ENCODE data around the gene OR11A1. TPM values are rescaled to one million over a fixed set of nuclear protein-coding genes. Genes with fewer than 3 reads are reported as not detected.

OR11A1 gene
- total and polyA plus RNA-seq, 2 donors (not counting 3 experiments of a cell fraction or from before 2014, with no cell fraction given), result not detected

DNA sequence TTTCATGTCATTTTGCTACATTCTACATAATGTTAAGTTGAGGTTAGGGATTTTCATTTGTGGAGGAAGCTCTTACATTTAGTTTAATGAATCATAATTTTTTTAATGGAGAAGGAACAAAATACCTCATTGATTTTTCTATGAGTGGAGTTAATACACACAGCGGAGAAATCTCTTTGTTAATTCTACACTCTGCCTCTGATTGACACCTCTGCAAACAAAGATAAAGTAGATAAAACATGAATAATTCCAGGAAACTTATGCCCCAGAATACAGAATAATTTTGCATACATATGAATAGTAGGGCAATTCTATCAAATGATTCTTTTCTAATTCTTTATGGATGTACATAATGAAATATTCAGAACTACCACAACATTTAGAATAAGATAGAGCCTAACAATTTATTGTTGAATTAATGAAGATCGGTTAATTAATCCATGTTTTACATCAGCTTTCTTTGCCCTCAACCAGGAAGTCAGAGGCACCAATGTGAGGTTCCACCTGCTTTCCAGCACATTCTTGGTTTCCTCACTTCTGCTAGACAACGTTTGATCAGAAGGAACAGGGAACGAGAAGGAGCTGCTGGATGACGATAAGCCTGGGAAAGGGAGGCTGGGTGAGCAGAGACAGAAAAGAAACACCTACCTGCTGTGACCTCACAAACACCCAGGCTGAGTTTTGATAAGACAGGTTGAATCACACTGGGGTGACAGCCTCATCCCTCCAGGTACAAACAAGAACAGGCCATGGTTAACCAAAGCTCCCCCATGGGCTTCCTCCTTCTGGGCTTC is 4.3 kb upstream of the OR11A1 start:
- Histone ChIP-seq H3K27me3 (ENCODE audit: control insufficient read depth in 2 of 2, insufficient read depth in 2 of 2, low read length in 2 of 2) (no peaks in the 10 kb centered on the region), H3K27ac (ENCODE audit: insufficient read depth, low read depth, low read length) (no peak overlapping the region), H3K9me3 (replicated peaks; ENCODE audit: control insufficient read depth, insufficient read depth, low read length) (no peaks in the 10 kb centered on the region), H3K9me1 (replicated peaks; ENCODE audit: control insufficient read depth, extremely low read depth, insufficient read depth, low read length) (no peaks in the 10 kb centered on the region), H2AFZ (ENCODE audit: low read depth, low read length) (no peak overlapping the region), H3K4me1 (ENCODE audit: control insufficient read depth, extremely low read depth, insufficient read depth, low read length) (no peaks in the 10 kb centered on the region), H3K36me3 (ENCODE audit: control insufficient read depth in 2 of 2, extremely low read depth in 1 of 2, insufficient read depth in 2 of 2, low read length in 2 of 2) (no peaks in the 10 kb centered on the region), H3K4me2 (ENCODE audit: insufficient read depth, low read length) (no peak overlapping the region), H3K79me2 (ENCODE audit: control insufficient read depth, insufficient read depth, low read length) (no peaks in the 10 kb centered on the region), H3K4me3 (replicated peaks in 1 of 3; ENCODE audit: insufficient read depth in 1 of 3, low read depth in 1 of 3, low read length in 3 of 3) (no peak overlapping the region), H3K9ac (replicated peaks; ENCODE audit: extremely low read depth, insufficient read depth, low read length) (no peak overlapping the region), H4K20me1 (replicated peaks; ENCODE audit: control insufficient read depth, extremely low read depth, insufficient read depth, low read length) (no peaks in the 10 kb centered on the region)
- no TSS peak for BruUV-seq (replicated peaks)
- TF ChIP-seq, protein P1, sequence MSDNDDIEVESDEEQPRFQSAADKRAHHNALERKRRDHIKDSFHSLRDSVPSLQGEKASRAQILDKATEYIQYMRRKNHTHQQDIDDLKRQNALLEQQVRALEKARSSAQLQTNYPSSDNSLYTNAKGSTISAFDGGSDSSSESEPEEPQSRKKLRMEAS (IDR thresholded peaks at IDR 0.05; ENCODE audit: insufficient read depth, insufficient read length), result no peak
- intact Hi-C loops (cut with micrococcal nuclease) (no loop called here), dilution Hi-C loops (cut with MboI; ENCODE audit: extremely low pct_ligation_motif_present, low sequenced_read_pairs) (no loop called here)
- DNase-seq (ENCODE audit: low read depth, low spot score) (no peak), FAIRE-seq (no peak)
- CTCF ChIA-PET, result interaction anchor here (1.3 kb wide), 1 partner anchor 11 kb away, joined by 3 read pairs; no protein-coding TSS in a partner anchor
- POLR2A ChIA-PET, result no interaction called here

- H3K9me3 ChIP-seq (replicated peaks; ENCODE audit: control insufficient read depth, insufficient read depth, low read length), result no peaks in the 10 kb centered on the region
- H2AFZ ChIP-seq (ENCODE audit: low read depth, low read length), result no peak overlapping the region
- no peak overlapping the region for H3K4me2 ChIP-seq (ENCODE audit: insufficient read depth, low read length)
- FAIRE-seq, result no peak
- intact Hi-C loops (cut with micrococcal nuclease), result no loop called here
- H3K36me3 ChIP-seq (ENCODE audit: control insufficient read depth in 2 of 2, extremely low read depth in 1 of 2, insufficient read depth in 2 of 2, low read length in 2 of 2), result no peaks in the 10 kb centered on the region
- no peak for DNase-seq (ENCODE audit: low read depth, low spot score)
- H3K4me1 ChIP-seq (ENCODE audit: control insufficient read depth, extremely low read depth, insufficient read depth, low read length), result no peaks in the 10 kb centered on the region
- BruUV-seq (replicated peaks), result no TSS peak
- no peaks in the 10 kb centered on the region for H3K9me1 ChIP-seq (replicated peaks; ENCODE audit: control insufficient read depth, extremely low read depth, insufficient read depth, low read length)
- no peak overlapping the region for H3K9ac ChIP-seq (replicated peaks; ENCODE audit: extremely low read depth, insufficient read depth, low read length)
- no peaks in the 10 kb centered on the region for H4K20me1 ChIP-seq (replicated peaks; ENCODE audit: control insufficient read depth, extremely low read depth, insufficient read depth, low read length)
- H3K27me3 ChIP-seq (ENCODE audit: control insufficient read depth in 2 of 2, insufficient read depth in 2 of 2, low read length in 2 of 2), result no peaks in the 10 kb centered on the region
- dilution Hi-C loops (cut with MboI; ENCODE audit: extremely low pct_ligation_motif_present, low sequenced_read_pairs), result no loop called here
- ChIA-PET POLR2A (no interaction called here), CTCF (no interaction called here)
- TF ChIP-seq GATA2 (IDR thresholded peaks at IDR 0.05; ENCODE audit: insufficient read depth, insufficient read length, low read depth, low read length) (no peak), MYC (IDR thresholded peaks at IDR 0.05; ENCODE audit: low read depth, low read length) (no peak), JUN (IDR thresholded peaks at IDR 0.05; ENCODE audit: borderline replicate concordance, insufficient read depth, insufficient read length, low read depth) (no peak), POLR2AphosphoS5 (IDR thresholded peaks at IDR 0.05; ENCODE audit: insufficient read depth, low read depth, low read length) (no peak), EZH2 (IDR thresholded peaks at IDR 0.05; ENCODE audit: borderline replicate concordance, low read depth, low read length, severe bottlenecking) (no peak), POLR2A (IDR thresholded peaks at IDR 0.05; ENCODE audit: low read depth, low read length) (no peak), CTCF (IDR thresholded peaks at IDR 0.05; ENCODE audit: extremely low read depth in 1 of 2, insufficient read depth in 1 of 2, low read depth in 1 of 2, low read length in 2 of 2) (no peak), FOS (IDR thresholded peaks at IDR 0.05; ENCODE audit: borderline replicate concordance, insufficient read depth, low read length) (no peak)
- TF ChIP-seq, protein P1 (IDR thresholded peaks at IDR 0.05; ENCODE audit: insufficient read depth, insufficient read length), result no peak
- H3K27ac ChIP-seq (ENCODE audit: insufficient read depth, low read depth, low read length), result no peak overlapping the region
- no peaks in the 10 kb centered on the region for H3K79me2 ChIP-seq (ENCODE audit: control insufficient read depth, insufficient read depth, low read length)
- H3K4me3 ChIP-seq (replicated peaks in 1 of 3; ENCODE audit: insufficient read depth in 1 of 3, low read depth in 1 of 3, low read length in 3 of 3), result no peak overlapping the region
These were observed 5.2 kb downstream of the OR11A1 start for GRCh38 chr6:29451471-29452193.

All from endothelial cell of umbilical vein (primary cell).